ENCODE results near the gene MRTFA. TPM values are rescaled to one million over a fixed set of nuclear protein-coding genes. Genes with fewer than 3 reads are reported as not detected.

MRTFA gene
- total and polyA plus RNA-seq, 9 of the 15 experiments (the other 6 are each of a cell fraction or from before 2014, with no cell fraction given), result 0.84 to 21.1 (median 3.7) TPM

DNA sequence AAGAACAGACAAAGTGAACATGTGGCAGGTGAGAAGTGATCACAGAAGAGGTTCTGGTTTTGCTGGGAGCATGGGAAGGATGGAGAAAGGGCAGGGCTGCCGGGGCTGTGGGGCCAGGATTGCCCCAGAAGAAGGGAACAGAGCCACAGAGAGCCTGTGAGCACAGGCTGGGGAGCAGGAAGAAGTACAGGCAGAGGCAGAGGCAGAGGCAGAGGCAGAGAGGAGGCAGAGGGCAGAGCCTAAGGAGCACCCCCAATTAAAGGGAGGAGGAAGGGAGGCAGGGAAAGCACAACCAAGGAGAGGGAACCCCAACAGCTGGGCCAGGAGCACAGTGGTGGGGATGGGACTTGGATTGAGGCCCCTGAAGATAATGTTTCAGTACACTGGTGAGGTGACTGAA lies 214.6 kb downstream of the MRTFA start (continued):
- TF ChIP-seq ZNF224 (CRISPR knock-in tag; IDR thresholded peaks at IDR 0.05) (no peak), FOS (IDR thresholded peaks at IDR 0.05; ENCODE audit: extremely low read depth, insufficient read length) (no peak), SIN3B (IDR thresholded peaks at IDR 0.05; ENCODE audit: low read depth) (no peak), ARID1B (IDR thresholded peaks at IDR 0.05) (no peak), MTA3 (IDR thresholded peaks at IDR 0.05; ENCODE audit: borderline replicate concordance) (no peak), DEAF1 (CRISPR knock-in tag; IDR thresholded peaks at IDR 0.05) (no peak), SIX5 (IDR thresholded peaks at IDR 0.05; ENCODE audit: borderline replicate concordance in 1 of 2, insufficient read depth in 1 of 2, low read depth in 1 of 2, low read length in 2 of 2) (no peak)
- TF ChIP-seq, protein P1, sequence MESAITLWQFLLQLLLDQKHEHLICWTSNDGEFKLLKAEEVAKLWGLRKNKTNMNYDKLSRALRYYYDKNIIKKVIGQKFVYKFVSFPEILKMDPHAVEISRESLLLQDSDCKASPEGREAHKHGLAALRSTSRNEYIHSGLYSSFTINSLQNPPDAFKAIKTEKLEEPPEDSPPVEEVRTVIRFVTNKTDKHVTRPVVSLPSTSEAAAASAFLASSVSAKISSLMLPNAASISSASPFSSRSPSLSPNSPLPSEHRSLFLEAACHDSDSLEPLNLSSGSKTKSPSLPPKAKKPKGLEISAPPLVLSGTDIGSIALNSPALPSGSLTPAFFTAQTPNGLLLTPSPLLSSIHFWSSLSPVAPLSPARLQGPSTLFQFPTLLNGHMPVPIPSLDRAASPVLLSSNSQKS (CRISPR knock-in tag; IDR thresholded peaks at IDR 0.05), result no peak
- TF ChIP-seq, protein P2, sequence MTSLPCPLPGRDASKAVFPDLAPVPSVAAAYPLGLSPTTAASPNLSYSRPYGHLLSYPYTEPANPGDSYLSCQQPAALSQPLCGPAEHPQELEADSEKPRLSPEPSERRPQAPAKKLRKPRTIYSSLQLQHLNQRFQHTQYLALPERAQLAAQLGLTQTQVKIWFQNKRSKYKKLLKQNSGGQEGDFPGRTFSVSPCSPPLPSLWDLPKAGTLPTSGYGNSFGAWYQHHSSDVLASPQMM (CRISPR knock-in tag; IDR thresholded peaks at IDR 0.05), result no peak
